Sigmoid colon (tissue), 7 donors: Measurements from ENCODE around the gene SIM2. TPM values are rescaled to one million over a fixed set of nuclear protein-coding genes. Genes with fewer than 3 reads are reported as not detected.

ENCODE experiments used
- DNase-seq: peaks from one replicate; pipeline ENCODE4 v3.0.0-alpha.2; 2019
- H3K27ac ChIP-seq, 4 donors: fragments of 200-600 bp; sonication (generic); one replicate each; pipeline ENCODE4 v1.5.1; 2016 to 2019; ENCODE audit warnings: mild to moderate bottlenecking in 1 of 4
- H3K27me3 ChIP-seq, 3 donors: fragments of 200-600 bp; sonication (generic); one replicate each; pipeline ENCODE4 v1.5.1; 2019; ENCODE audit warnings: mild to moderate bottlenecking in 1 of 3
- H3K36me3 ChIP-seq, 4 donors: fragments of 200-600 bp; sonication (generic); one replicate each; pipeline ENCODE4 v1.5.1; 2016 to 2019
- H3K4me1 ChIP-seq, 4 donors: fragments of 200-600 bp; sonication (generic); one replicate each; pipeline ENCODE4 v1.5.1; 2017 to 2019
- H3K4me3 ChIP-seq, 4 donors: fragments of 200-600 bp; sonication (generic); one replicate each; pipeline ENCODE4 v1.5.1; 2017 to 2019; ENCODE audit warnings: mild to moderate bottlenecking in 2 of 4, moderate library complexity in 1 of 4
- H3K9me3 ChIP-seq, 4 donors: fragments of 200-600 bp in 3 of 4; sonication (generic) in 3 of 4; one replicate each; pipeline versions ENCODE4 v1.5.1 to v1.6.1; 2013 to 2019
- EP300 ChIP-seq, 4 donors: sonication (generic); formaldehyde crosslinking; IDR thresholded peaks; one replicate each; pipeline ENCODE4 v1.6.1; 2017; ENCODE audit warnings: antibody characterized with exemption in 4 of 4
- POLR2A ChIP-seq, 2 donors: fragments of 450-650 bp; IDR thresholded peaks; one replicate each; pipeline ENCODE4 v1.6.1; 2016; ENCODE audit warnings: antibody characterized with exemption in 2 of 2, mild to moderate bottlenecking in 2 of 2, moderate library complexity in 2 of 2
- POLR2AphosphoS5 ChIP-seq, 4 donors: sonication (generic); formaldehyde crosslinking; IDR thresholded peaks; one replicate each; pipeline ENCODE4 v1.6.1; 2017; ENCODE audit warnings: antibody characterized with exemption in 4 of 4
- WGBS, 2 donors: extraction: QIAGEN DNeasy Blood & Tissue Kit; methylation state at CpG; one replicate each; pipeline ENCODE4 v1.1.7; 2013; 5-methylcytosine and 5-hydroxymethylcytosine counted together
- intact Hi-C: fragments of 100-400 bp; cut with DNase I; formaldehyde crosslinking; loops from one replicate; pipeline ENCODE4 v1.15.1; 2023
- polyA plus RNA-seq, 3 donors: library from polyadenylated mRNA; stranded (reverse); fragments of 200-250 nt; gene quantifications; one replicate each; pipeline ENCODE4 v1.2.3, GENCODE V29; 2013
- total RNA-seq, 4 donors: library from RNA; depleted of rRNA; stranded (reverse); fragments of >200 nt; gene quantifications; one replicate each; pipeline ENCODE4 v1.1.0, GENCODE V29; 2016
- TF ChIP-seq, protein P1 (sequence below), 4 experiments: fragments of 450-650 bp in 3 of 4; fragments of 200-600 bp in 1 of 4; IDR thresholded peaks; one replicate each; pipeline ENCODE4 v1.5.1; 2016 to 2019; ENCODE audit warnings: antibody characterized with exemption in 4 of 4, mild to moderate bottlenecking in 3 of 4, moderate library complexity in 2 of 4
- donor health status: healthy with polysubstance abuse.
- donor health status: Bipolar disorder and iron deficiency.
- donor health status: healthy.

SIM2 gene
- total and polyA plus RNA-seq, 7 donors, result 0.01 to 0.60 TPM; not detected in 5

DNA sequence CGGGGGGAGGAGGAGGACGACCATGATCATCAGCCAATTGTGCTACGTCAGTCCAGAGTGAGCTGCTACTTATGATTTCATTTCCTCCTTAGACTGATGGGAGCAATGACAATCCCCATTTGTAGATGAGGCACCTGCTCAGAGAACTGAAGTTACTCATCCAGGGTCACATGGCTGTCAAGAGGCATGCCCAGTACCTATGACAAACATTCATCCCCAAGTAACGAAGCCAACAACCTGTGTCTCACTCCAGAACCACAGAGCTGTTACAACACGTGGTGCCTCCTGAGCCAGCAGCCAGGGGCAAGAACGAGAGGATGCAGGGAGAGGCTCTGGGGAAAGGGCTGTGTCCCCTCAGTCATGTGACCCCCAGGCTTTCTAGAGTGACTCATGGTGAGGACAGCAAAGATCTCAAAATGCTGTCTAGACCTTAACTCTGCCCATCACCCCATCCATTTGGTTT, 93.6 kb downstream of the SIM2 start:
- peaks cover 0 to 4% (median 0%) of the 10 kb centered on the region in 4 donors for H3K9me3 ChIP-seq
- H3K4me3 ChIP-seq, result no peak overlapping the region
- intact Hi-C loops, result no loop called here
- H3K4me1 ChIP-seq, result no peaks in the 10 kb centered on the region
- TF ChIP-seq EP300 (IDR thresholded peaks at IDR 0.05) (no peak), POLR2AphosphoS5 (IDR thresholded peaks at IDR 0.05) (no peak), POLR2A (IDR thresholded peaks at IDR 0.05) (no peak)
- TF ChIP-seq, protein P1, sequence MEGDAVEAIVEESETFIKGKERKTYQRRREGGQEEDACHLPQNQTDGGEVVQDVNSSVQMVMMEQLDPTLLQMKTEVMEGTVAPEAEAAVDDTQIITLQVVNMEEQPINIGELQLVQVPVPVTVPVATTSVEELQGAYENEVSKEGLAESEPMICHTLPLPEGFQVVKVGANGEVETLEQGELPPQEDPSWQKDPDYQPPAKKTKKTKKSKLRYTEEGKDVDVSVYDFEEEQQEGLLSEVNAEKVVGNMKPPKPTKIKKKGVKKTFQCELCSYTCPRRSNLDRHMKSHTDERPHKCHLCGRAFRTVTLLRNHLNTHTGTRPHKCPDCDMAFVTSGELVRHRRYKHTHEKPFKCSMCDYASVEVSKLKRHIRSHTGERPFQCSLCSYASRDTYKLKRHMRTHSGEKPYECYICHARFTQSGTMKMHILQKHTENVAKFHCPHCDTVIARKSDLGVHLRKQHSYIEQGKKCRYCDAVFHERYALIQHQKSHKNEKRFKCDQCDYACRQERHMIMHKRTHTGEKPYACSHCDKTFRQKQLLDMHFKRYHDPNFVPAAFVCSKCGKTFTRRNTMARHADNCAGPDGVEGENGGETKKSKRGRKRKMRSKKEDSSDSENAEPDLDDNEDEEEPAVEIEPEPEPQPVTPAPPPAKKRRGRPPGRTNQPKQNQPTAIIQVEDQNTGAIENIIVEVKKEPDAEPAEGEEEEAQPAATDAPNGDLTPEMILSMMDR (IDR thresholded peaks at IDR 0.05), result no peak
- no peaks in the 10 kb centered on the region for H3K36me3 ChIP-seq
- no peak overlapping the region for H3K27ac ChIP-seq
- H3K27me3 ChIP-seq, result no peaks in the 10 kb centered on the region
- no peak for DNase-seq
- 88 to 89% methylated on average over 6 of the region's 6 CpGs for WGBS, 2 donors

DNA sequence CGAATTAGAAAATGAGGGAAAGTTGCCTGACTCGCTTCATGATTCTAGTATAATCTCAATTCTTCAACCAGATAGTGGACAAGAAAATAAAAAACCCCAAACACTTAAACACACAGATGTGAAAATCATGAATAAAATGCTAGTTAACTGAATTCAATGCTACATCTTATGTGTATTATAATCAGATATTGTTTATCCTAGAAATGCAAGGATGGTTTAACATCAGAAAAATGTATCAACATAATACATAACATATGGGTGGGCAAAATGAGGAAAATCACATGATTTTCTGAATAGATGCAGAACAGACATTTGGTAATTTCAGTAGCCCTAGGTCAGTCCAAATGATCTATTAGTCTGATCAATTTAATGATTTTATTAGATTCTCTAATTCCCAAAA, 97.2 kb downstream of the SIM2 start:
- 87 to 98% methylated on average over 2 of the region's 2 CpGs for WGBS, 2 donors
- peaks cover 0 to 8% (median 2%) of the 10 kb centered on the region in 4 donors for H3K9me3 ChIP-seq
- H3K4me3 ChIP-seq, result no peak overlapping the region
- H3K36me3 ChIP-seq, result no peaks in the 10 kb centered on the region
- no peaks in the 10 kb centered on the region for H3K4me1 ChIP-seq
- H3K27me3 ChIP-seq, result no peaks in the 10 kb centered on the region
- intact Hi-C loops, result no loop called here
- no peak for DNase-seq
- no peak for TF ChIP-seq POLR2A (IDR thresholded peaks at IDR 0.05)
- TF ChIP-seq, protein P1 (IDR thresholded peaks at IDR 0.05), result no peak
- H3K27ac ChIP-seq, result no peak overlapping the region

DNA sequence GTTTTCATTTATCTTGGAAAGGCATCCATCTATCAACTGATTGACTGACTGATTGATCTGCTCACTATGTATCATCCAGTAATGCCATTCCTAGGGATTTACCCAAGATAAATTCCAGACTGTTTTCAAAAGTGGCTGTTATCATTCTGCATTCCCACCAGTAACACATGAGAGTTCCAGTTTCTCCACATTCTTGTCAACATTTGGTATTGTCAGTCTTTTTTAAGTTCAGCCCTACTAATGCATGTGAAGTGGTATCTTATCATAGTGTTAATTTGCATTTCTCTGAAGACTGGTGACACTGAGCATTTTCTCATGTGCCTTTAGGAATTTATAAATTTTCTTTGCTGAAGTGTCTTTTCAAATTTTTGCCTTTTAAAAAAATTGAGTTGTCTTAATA, 99.6 kb downstream of the SIM2 start:
- Histone ChIP-seq H3K27me3 (no peaks in the 10 kb centered on the region), H3K9me3 (peaks cover 0 to 8% (median 2%) of the 10 kb centered on the region in 4 donors), H3K36me3 (no peaks in the 10 kb centered on the region), H3K4me3 (no peak overlapping the region), H3K4me1 (no peaks in the 10 kb centered on the region), H3K27ac (no peak overlapping the region)
- no peak for DNase-seq
- TF ChIP-seq EP300 (IDR thresholded peaks at IDR 0.05), result no peak
- no peak for TF ChIP-seq POLR2A (IDR thresholded peaks at IDR 0.05)
- TF ChIP-seq, protein P1 (IDR thresholded peaks at IDR 0.05), result no peak
- TF ChIP-seq POLR2AphosphoS5 (IDR thresholded peaks at IDR 0.05), result no peak
- intact Hi-C loops, result no loop called here

Other genes starting within 250 kb of the SIM2 start
- not detected for gene CLDN14, start 219.0 kb upstream of the SIM2 start, total RNA-seq
- gene CLDN14, start 219.0 kb upstream of the SIM2 start, polyA plus RNA-seq, result 1 to 10 TPM in 1 of 3 donors, not detected in 2; 1.3 TPM